Keratinocyte (primary cell): ENCODE results near the gene PARD6G. TPM values are rescaled to one million over a fixed set of nuclear protein-coding genes. Genes with fewer than 3 reads are reported as not detected.

Experiments used
- DNase-seq: peaks from one replicate; pipeline ENCODE4 v3.0.0-alpha.2; 2011; ENCODE audit warnings: low read depth, missing footprints, low spot score
- FAIRE-seq: peaks from 2 replicates; lab custom pipeline; 2011; peaks lifted over from hg19 to GRCh38; lab: Jason Lieb, UNC
- H2AFZ ChIP-seq: 2 replicates; pipeline ENCODE4 v1.6.0; 2012; ENCODE audit warnings: low read length, control low read depth, inconsistent platforms; ENCODE audit not compliant: control insufficient read depth
- H3K27ac ChIP-seq: 2 replicates; pipeline ENCODE4 v1.5.1; 2011; ENCODE audit warnings: low read length; ENCODE audit not compliant: control insufficient read depth, insufficient read depth
- H3K27me3 ChIP-seq: 3 replicates; pipeline ENCODE4 v1.6.0; 2011; ENCODE audit warnings: low read length; ENCODE audit not compliant: control insufficient read depth, insufficient read depth; ENCODE audit errors: extremely low read depth
- H3K36me3 ChIP-seq, 2 experiments: 2 replicates in 1 of 2; 3 replicates in 1 of 2; pipeline ENCODE4 v1.5.1; 2011; ENCODE audit warnings: low read length in 2 of 2, mild to moderate bottlenecking in 1 of 2; ENCODE audit not compliant: control insufficient read depth in 2 of 2, insufficient read depth in 2 of 2; ENCODE audit errors: extremely low read depth in 1 of 2
- H3K4me1 ChIP-seq: 3 replicates; pipeline ENCODE4 v1.5.1; 2011; ENCODE audit warnings: low read length; ENCODE audit not compliant: control insufficient read depth, insufficient read depth; ENCODE audit errors: extremely low read depth
- H3K4me2 ChIP-seq: 3 replicates; pipeline ENCODE4 v1.6.0; 2011; ENCODE audit warnings: low read depth, low read length; ENCODE audit not compliant: control insufficient read depth, insufficient read depth; ENCODE audit errors: extremely low read depth
- H3K4me3 ChIP-seq, 3 experiments: fragments of 200-600 bp in 1 of 3; sonication (generic) in 1 of 3; 2 replicates in 2 of 3; 3 replicates in 1 of 3; pipeline ENCODE4 v1.5.1; 2011 to 2016; ENCODE audit warnings: low read length in 3 of 3, mild to moderate bottlenecking in 3 of 3, control low read depth in 2 of 3, inconsistent platforms in 1 of 3, low read depth in 1 of 3, mixed read lengths in 1 of 3, mixed run types in 1 of 3, moderate library complexity in 1 of 3; ENCODE audit not compliant: control insufficient read depth in 2 of 3, insufficient read depth in 2 of 3; ENCODE audit errors: extremely low read depth in 1 of 3
- H3K79me2 ChIP-seq: 2 replicates; pipeline ENCODE4 v1.6.0; 2012; ENCODE audit warnings: low read length; ENCODE audit not compliant: control insufficient read depth, insufficient read depth
- H3K9ac ChIP-seq: 3 replicates; pipeline ENCODE4 v1.6.0; 2011; ENCODE audit warnings: low read length; ENCODE audit not compliant: control insufficient read depth, insufficient read depth; ENCODE audit errors: extremely low read depth
- H3K9me1 ChIP-seq: 3 replicates; pipeline ENCODE4 v1.6.0; 2011; ENCODE audit warnings: low read length; ENCODE audit not compliant: control insufficient read depth, insufficient read depth; ENCODE audit errors: extremely low read depth
- H3K9me3 ChIP-seq: 2 replicates; pipeline ENCODE4 v1.5.1; 2012; ENCODE audit warnings: low read depth, low read length; ENCODE audit not compliant: control insufficient read depth
- H4K20me1 ChIP-seq: 3 replicates; pipeline ENCODE4 v1.6.0; 2011; ENCODE audit warnings: low read length; ENCODE audit not compliant: control insufficient read depth, insufficient read depth; ENCODE audit errors: extremely low read depth
- EZH2 ChIP-seq: IDR thresholded peaks from one replicate; pipeline ENCODE4 v1.6.1; 2012; ENCODE audit warnings: inconsistent platforms, mild to moderate bottlenecking, low read length, moderate library complexity
- dilution Hi-C: fragments of 300-500 bp; cut with MboI; formaldehyde crosslinking; loops from one replicate; pipeline ENCODE4 v1.7.0; 2020; ENCODE audit warnings: low sequenced_read_pairs; ENCODE audit not compliant: extremely low pct_ligation_motif_present
- polyA plus RNA-seq, 5 experiments: library from polyadenylated mRNA; depleted of rRNA in 3 of 5; stranded (reverse) in 3 of 5; stranded (forward) in 1 of 5; unstranded in 1 of 5; fragments of >200 nt; gene quantifications; 1 replicate in 1 of 5; 2 replicates in 3 of 5; 3 replicates in 1 of 5; pipeline versions ENCODE4 v1.2.1 to v1.2.3, GENCODE V29; 2011 to 2012; ENCODE audit warnings: missing spikeins in 2 of 5, low read depth in 1 of 5, low replicate concordance in 1 of 5
- TF ChIP-seq, protein P1 (sequence below), 3 experiments: IDR thresholded peaks in 1 of 3; conservative IDR thresholded peaks in 1 of 3; optimal IDR thresholded peaks in 1 of 3; 2 replicates in 2 of 3; 3 replicates in 1 of 3; pipeline versions ENCODE3 to v1.5.1; 2011; ENCODE audit warnings: low read length in 3 of 3, mild to moderate bottlenecking in 3 of 3, moderate library complexity in 2 of 3, control low read depth in 1 of 3, inconsistent platforms in 1 of 3; ENCODE audit not compliant: insufficient read depth in 2 of 3; ENCODE audit errors: extremely low read depth in 1 of 3

Gene PARD6G
- polyA plus RNA-seq, 1 donor (not counting 4 experiments of a cell fraction or from before 2014, with no cell fraction given): 21.3 TPM

DNA sequence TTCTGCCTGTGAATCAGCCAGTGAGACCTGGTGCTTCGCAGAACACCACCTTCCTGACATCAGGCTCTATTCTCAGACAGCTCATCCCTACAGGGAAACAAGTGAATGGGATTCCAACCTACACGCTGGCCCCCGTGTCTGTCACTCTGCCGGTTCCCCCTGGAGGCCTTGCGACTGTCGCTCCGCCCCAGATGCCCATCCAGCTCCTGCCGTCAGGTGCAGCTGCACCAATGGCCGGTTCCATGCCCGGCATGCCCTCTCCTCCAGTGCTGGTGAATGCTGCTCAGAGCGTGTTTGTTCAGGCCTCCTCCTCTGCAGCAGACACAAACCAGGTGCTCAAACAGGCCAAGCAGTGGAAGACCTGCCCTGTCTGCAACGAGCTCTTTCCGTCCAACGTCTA, 110.2 kb downstream of the PARD6G start:
- Histone ChIP-seq H3K27ac (no peak overlapping the region), H3K36me3 (peaks cover 29% of the 10 kb centered on the region in 2 experiments), H3K79me2 (peaks cover 16% of the 10 kb centered on the region), H3K9ac (no peak overlapping the region), H3K9me3 (no peaks in the 10 kb centered on the region), H3K27me3 (no peaks in the 10 kb centered on the region), H3K4me2 (no peak overlapping the region), H3K4me3 (no peak overlapping the region), H4K20me1 (no peaks in the 10 kb centered on the region), H3K9me1 (no peaks in the 10 kb centered on the region), H2AFZ (no peak overlapping the region), H3K4me1 (peaks cover 4% of the 10 kb centered on the region)
- FAIRE-seq (no peak), DNase-seq (no peak)
- TF ChIP-seq, protein P1, sequence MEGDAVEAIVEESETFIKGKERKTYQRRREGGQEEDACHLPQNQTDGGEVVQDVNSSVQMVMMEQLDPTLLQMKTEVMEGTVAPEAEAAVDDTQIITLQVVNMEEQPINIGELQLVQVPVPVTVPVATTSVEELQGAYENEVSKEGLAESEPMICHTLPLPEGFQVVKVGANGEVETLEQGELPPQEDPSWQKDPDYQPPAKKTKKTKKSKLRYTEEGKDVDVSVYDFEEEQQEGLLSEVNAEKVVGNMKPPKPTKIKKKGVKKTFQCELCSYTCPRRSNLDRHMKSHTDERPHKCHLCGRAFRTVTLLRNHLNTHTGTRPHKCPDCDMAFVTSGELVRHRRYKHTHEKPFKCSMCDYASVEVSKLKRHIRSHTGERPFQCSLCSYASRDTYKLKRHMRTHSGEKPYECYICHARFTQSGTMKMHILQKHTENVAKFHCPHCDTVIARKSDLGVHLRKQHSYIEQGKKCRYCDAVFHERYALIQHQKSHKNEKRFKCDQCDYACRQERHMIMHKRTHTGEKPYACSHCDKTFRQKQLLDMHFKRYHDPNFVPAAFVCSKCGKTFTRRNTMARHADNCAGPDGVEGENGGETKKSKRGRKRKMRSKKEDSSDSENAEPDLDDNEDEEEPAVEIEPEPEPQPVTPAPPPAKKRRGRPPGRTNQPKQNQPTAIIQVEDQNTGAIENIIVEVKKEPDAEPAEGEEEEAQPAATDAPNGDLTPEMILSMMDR (optimal IDR thresholded peaks at IDR 0.05 in 1 of 3, IDR thresholded peaks at IDR 0.05 in 1 of 3, conservative IDR thresholded peaks at IDR 0.05 in 1 of 3; ENCODE audit: extremely low read depth in 1 of 3, insufficient read depth in 2 of 3, low read length in 3 of 3): no peak
- TF ChIP-seq EZH2: no peak
- dilution Hi-C loops: no loop called here

DNA sequence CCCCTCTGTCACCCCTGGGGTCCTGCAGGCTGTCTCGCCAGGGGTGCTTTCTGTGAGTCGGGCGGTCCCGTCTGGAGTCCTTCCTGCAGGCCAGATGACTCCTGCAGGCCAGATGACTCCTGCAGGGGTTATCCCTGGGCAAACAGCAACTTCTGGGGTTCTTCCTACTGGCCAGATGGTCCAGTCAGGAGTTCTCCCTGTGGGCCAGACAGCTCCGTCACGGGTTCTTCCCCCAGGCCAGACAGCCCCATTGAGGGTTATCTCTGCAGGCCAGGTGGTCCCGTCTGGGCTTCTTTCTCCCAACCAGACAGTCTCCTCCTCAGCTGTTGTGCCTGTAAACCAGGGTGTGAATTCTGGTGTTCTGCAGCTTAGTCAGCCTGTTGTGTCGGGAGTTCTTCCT, 110.6 kb downstream of the PARD6G start:
- Histone ChIP-seq H3K4me2 (no peak overlapping the region), H3K9ac (no peak overlapping the region), H3K27me3 (no peaks in the 10 kb centered on the region), H3K36me3 (peaks cover 29% of the 10 kb centered on the region in 2 experiments), H4K20me1 (no peaks in the 10 kb centered on the region), H3K27ac (no peak overlapping the region), H3K9me3 (no peaks in the 10 kb centered on the region), H3K4me1 (peaks cover 7% of the 10 kb centered on the region), H3K79me2 (peaks cover 17% of the 10 kb centered on the region), H2AFZ (no peak overlapping the region), H3K4me3 (no peak overlapping the region), H3K9me1 (no peaks in the 10 kb centered on the region)
- FAIRE-seq: no peak
- no peak for DNase-seq
- dilution Hi-C loops: no loop called here
- TF ChIP-seq, protein P1 (optimal IDR thresholded peaks at IDR 0.05 in 1 of 3, IDR thresholded peaks at IDR 0.05 in 1 of 3, conservative IDR thresholded peaks at IDR 0.05 in 1 of 3; ENCODE audit: extremely low read depth in 1 of 3, insufficient read depth in 2 of 3, low read length in 3 of 3): no peak
- TF ChIP-seq EZH2: no peak
